ENCODE data around the gene SNX25.

GRCh38 chr4:185242749-185243533 is 33.5 kb downstream of the SNX25 start:
- TF ChIP-seq CTCF (conservative IDR thresholded peaks at IDR 0.05 in 1 of 2, IDR thresholded peaks at IDR 0.05 in 1 of 2; ENCODE audit: low read depth in 1 of 2, low read length in 2 of 2) (no peak), EZH2 (IDR thresholded peaks at IDR 0.05; ENCODE audit: low read length, missing control alignments) (no peak)
